ENCODE measurements around the gene THAP3.
A peak's percentile ranks its signal among the peaks of the same experiment; 100 is the strongest.
"Not testable (repeated sequence)": the region's sequence is repeated elsewhere in the genome, so short reads cannot be mapped to it uniquely, and the experiment has no call there.

THAP3 gene

GRCh38 chr1:6632588-6633514 lies 8.2 kb downstream of the THAP3 start:
- DNase-seq = no peak

GRCh38 chr1:6634371-6635052 lies 9.8 kb downstream of the THAP3 start:
- DNase-seq = peak in 15 of 51 donors; percentile 4 to 34 (median 21)

- DNase-seq = no peak
Observed at GRCh38 chr1:6635161-6635909, 10.7 kb downstream of the THAP3 start.

- no peak for DNase-seq
Observed at GRCh38 chr1:6635910-6636760, 11.5 kb downstream of the THAP3 start.

GRCh38 chr1:6636778-6637177 lies 12.1 kb downstream of the THAP3 start:
- DNase-seq = not testable (repeated sequence)

- no peak for DNase-seq
Observed at GRCh38 chr1:6637770-6638169, 13.1 kb downstream of the THAP3 start.

- DNase-seq = peak in 37 of 51 donors; percentile 3 to 81 (median 55)
Observed at GRCh38 chr1:6638226-6638625, 13.6 kb downstream of the THAP3 start.

- not testable (repeated sequence) for DNase-seq
Observed at GRCh38 chr1:6640867-6641266, 16.2 kb downstream of the THAP3 start.

- no peak for DNase-seq
Observed at GRCh38 chr1:6645018-6645417, 20.4 kb downstream of the THAP3 start.

- DNase-seq = peak in 4 of 51 donors; percentile 4 to 20 (median 6)
Observed at GRCh38 chr1:6646499-6647148, 22.0 kb downstream of the THAP3 start.

GRCh38 chr1:6648556-6648955 lies 23.9 kb downstream of the THAP3 start:
- no peak for DNase-seq

GRCh38 chr1:6651909-6652308 lies 27.2 kb downstream of the THAP3 start:
- DNase-seq = no peak

- no peak for DNase-seq
Observed at GRCh38 chr1:6652986-6653385, 28.3 kb downstream of the THAP3 start.

- DNase-seq = no peak
Observed at GRCh38 chr1:6653436-6654290, 29.0 kb downstream of the THAP3 start.

GRCh38 chr1:6657138-6657537 lies 32.5 kb downstream of the THAP3 start:
- DNase-seq = no peak

- no peak for DNase-seq
Observed at GRCh38 chr1:6658359-6659060, 33.8 kb downstream of the THAP3 start.

- DNase-seq = no peak
Observed at GRCh38 chr1:6660415-6661049, 35.9 kb downstream of the THAP3 start.

- not testable (repeated sequence) for DNase-seq
Observed at GRCh38 chr1:6662468-6662867, 37.8 kb downstream of the THAP3 start.

Data from hypothalamus (tissue), 51 donors.